ENCODE data around the gene PADI4.
A peak's percentile ranks its signal among the peaks of the same experiment; 100 is the strongest.

The PADI4 gene

DNA sequence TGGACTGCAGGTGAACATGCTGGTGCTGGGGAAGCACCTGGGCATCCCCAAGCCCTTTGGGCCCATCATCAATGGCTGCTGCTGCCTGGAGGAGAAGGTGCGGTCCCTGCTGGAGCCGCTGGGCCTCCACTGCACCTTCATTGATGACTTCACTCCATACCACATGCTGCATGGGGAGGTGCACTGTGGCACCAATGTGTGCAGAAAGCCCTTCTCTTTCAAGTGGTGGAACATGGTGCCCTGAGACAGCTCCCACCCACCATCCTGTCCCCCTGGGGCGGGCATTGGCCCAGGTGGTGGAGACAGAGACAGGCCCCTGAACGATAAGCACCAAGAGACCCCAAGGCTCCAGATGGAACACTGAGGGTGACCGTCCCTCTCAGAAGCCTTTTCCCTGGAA is 25.2 kb upstream of the PADI4 start:
- DNase-seq: no peak

DNA sequence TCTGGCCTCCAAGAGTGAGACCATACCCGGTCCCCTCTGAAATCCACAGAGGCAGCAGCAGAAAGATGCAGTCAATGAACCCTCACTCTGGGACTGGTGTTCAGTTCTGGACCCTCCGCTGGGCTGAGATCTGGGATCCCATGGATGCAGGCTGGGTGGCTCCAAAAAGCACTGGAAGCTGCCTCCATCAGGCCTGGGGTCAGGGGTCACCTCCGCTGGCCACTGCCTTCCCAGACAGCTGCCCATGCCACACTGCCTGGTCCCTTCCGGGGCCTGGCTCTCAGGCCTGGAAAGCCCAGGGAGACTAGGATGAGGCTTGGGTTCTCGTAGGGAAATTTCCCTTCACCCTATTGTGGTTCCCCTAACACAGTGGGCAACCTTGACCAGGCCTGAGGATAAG is 21.4 kb upstream of the PADI4 start:
- DNase-seq: no peak

DNA sequence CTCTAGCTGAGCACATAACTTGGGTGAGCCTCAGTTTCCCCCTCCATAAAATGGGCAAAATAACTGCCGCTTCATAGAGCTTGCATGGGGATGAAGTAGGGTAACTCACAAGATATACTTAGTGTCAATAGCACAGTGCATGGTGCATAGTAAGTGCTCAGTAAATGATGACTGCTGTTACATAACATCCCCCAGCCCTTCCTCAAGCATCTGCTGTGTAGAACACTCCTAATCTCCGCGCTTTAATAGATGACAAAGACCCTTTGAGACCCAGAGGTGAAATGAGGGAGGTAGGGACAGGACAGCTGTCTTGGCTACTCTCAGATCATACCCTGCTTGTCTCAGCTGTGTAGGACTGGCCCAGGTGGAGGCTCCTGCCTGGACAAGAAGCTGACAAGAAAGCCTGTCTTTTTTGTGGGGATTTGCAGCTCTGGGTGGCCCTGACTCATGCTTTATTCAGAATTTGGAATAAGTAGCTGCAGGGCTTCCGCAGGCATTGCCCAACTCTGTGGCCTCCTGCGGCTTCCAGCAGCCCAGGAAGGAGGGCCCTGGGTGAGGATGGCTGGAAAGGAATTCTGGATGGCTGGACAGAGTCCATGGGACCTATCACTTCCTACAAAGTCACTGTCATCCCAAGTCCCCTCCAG is 20.7 kb upstream of the PADI4 start:
- peak; percentile 60 to 73 (median 66) for DNase-seq

DNA sequence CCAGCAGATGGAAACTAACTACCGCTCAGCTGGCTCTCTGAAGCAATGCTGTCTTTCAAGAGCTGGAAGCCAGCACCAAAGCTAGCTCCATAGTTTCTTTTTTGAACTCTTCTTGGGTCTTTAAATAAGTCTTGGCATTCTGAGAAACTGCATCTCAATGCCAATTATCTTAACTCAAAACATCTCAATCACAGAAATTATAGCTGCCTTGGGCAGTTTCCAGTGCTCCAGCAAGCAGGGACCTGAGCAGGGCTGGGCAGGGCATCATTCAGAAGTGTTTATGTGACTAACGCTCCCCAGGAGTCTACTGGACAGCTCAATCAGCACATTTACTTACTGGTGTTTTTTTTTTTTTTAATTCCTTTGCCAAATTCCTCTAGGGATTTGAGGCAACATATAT is 18.3 kb upstream of the PADI4 start:
- DNase-seq: no peak

DNA sequence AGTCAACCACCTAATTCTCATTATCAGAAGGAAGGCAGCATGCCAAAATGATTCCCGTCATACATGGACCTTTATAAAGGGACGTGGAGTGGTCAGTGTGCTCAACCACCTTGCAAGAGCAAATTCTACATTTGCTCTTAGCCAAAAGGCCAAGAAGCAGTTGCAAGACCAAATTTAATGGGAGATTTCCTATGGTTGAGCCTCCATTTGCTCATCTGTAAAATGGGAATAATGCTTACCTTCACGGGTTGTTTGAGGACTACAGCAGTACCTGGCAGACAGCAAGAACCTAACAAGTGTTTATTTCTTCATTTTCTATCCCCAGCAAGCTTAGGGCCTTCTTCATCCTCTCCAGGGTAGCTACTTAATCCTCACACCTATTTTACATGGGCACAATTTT is 17.4 kb upstream of the PADI4 start:
- no peak for DNase-seq

DNA sequence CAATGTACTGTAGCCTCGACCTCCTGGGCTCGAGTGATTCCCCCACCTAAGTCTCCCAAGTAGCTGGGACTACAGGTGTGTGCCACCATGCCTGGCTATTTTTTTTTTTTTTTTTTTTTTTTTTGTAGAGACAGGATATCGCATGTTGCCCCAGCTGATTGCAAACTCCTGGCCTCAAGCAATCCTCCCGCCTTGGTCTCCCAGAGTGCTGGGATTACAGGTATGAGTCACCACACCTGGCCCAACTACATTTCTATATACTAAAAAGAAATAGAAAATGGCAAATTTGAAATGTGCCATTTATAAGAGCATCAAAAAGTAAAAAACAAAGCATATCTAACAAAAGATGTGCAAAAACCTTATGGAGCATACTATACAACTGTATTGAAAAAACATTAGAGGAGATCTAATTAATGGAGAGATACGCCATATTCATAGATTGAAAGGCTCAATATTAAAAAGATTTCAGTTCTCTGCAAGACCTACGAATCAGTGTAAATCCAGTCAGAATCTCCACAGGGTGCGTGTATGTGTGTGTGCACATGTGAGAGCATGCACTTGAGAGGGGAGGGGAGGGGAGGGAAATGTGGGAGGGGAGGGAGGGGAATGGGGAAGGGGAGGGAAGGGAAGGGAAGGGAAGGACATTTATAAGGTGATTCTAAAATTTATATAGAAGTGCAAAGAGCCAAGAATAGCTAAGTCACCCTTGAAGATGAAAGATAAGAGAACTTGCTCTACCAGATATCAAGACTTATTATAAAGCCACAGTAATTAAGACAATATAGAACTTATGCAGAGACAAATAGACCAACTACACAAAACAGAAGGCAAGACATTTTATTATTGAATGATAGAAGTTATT is 15.5 kb upstream of the PADI4 start:
- no peak for DNase-seq

DNA sequence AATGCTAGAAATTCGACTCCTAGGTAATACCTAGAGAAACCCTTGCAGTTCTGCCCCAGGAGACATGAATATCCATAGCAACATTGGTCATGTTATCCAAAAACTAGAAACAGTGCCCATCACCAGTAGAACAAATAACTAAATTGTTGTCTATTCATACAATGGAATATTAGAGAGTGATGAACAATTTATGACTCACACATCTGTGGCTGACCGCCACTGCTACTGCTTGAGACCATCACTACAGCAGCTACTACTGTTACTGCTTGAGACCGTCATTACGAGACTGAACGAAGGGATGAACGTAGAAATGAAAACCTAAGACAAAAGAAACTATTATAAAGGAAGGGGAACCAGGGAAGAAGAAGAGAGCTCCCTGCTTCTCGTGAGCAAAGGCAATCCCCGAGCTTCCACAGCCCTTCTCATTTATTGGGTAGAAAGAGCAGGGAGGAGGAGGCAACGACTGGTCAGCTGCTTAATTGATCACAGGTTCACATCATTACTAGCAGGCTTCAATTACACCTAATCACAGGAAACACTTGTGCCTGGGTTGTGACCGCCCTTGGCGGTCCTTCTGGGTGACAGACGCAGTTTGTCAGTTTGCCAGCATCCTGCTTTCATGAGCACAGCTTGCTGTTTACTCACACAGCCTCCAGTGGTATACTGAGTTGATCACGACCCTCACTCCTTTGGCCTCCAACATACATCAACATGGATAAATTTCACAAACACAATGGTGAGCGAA is 14.1 kb upstream of the PADI4 start:
- DNase-seq: no peak

DNA sequence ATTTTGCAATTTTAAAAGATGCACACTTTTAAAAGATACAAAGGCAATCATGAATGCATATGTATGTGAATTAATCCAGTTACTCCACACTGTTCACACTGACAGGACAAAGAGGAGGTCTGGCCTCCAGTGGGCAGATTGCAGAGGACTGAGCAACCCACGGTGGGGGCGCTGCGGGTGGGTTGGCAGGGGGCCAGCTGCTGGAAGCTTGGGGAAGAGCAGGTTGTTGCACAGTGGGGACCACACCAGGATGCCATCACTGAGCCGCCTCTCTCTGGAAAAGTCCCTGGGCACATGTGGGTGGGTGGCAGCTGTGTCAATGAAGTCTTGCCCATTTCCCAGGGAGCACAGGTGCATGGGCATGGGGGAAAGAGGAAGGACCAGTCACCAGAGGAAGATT is 12.7 kb upstream of the PADI4 start:
- peak in 1 of 3 donors; percentile 23 for DNase-seq

DNA sequence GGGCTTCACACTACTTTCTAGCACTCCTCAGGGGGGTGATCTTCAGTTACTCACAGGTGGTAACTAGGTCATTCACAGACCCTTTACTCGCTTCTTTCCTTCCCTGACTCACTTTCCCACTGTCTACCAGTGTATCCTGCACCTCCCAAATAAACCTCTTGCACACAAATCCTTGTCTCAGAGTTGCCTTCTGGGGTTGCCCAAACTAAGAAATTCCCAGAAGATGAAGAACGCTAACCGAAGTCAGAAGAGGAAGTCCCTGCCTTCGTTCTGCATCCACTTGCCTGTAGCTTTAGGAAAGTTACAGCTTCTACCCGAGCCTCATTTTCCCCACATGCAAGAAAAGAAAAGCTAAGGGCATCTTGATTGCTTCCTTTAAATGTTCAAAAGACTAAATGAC is 11.9 kb upstream of the PADI4 start:
- peak; percentile 29 to 55 (median 54) for DNase-seq

DNA sequence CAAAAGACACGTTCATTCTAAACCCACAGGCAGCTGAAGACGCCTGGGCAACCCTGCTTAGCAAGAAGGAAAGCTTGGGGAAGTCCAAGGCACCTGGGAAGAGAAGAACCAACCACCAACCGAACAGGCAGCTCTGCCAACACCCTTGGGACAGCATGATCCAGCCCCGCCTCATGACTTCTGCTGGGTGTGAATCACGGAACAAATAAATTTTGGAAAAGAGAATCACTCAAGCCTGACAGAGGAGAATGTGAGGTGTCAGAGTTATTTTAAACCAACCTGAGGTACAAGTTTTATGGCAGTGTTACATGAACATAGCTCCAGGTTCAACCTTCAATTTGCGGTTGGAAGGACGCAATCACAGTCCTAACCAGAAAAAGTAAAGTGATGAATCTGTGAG is 10.0 kb upstream of the PADI4 start:
- no peak for DNase-seq

DNA sequence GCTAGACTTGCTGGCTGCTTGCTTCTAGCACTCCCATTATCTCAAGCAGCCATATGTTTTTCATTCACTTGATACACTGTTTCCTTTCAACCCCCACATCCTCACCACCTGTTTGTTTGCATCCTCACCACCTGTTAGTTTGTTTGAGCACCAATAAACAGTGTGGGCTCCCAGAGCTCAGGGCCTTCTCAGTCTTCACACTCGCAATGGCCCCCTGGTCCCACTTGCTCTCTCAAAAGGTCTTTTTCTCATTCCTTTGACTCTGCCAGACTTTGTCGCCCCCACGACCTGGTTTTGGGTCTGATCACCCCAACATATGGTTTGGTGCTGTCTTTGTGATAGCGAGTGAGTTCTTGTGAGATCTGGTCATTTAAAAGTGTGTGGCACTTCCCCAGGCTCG is 6.2 kb upstream of the PADI4 start:
- DNase-seq: no peak

DNA sequence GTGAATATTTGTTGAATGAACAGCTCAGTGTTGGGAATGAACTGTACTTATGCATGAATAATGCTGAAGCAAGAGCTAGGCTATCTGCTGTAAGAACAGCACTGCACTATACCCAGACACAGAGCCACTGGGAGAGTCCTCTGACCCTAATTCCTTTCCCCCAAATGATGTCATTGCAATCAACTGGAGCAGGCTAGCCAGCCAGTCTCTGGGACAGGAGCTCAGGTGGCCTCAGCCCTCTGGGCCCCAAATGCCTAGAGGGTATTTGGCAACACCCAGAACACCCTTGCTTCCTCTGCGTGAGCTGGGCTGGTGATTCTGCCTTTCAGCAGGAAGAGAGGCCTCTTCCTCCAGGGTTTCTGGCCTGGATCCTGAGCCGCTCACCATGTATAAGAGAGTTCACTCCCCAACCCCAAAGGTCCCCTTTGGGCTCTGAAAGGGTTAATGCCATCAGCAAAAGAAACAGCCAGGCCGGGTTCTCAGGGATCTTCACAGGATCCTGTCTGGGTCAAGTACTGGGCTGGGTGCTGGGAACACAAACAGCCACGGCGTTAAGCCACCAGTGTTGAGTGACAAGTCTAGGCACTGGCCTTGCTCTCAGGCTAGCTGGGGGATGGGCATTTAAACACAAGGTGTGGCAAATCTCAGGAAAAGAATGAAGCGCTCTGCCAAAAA is 3.7 kb upstream of the PADI4 start:
- DNase-seq: peak in 2 of 3 donors; percentile 20 to 24

DNA sequence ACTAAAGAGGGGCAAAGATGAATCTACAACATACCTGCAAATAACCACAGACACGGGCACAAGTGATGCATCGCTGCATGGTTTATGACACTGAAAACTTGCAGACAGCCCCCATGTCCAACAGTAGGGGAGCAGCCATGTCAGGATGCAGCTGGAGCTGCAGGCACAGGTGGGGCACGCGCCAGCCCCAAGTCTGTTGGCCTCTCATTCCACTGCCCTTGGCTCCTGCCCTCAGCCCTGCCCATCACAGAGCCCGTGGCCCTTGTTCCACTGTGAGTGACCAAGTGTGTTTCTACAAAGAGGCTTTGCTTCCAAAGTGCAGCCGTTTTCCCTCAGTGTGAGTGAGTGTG is 3.2 kb upstream of the PADI4 start:
- no peak for DNase-seq

DNA sequence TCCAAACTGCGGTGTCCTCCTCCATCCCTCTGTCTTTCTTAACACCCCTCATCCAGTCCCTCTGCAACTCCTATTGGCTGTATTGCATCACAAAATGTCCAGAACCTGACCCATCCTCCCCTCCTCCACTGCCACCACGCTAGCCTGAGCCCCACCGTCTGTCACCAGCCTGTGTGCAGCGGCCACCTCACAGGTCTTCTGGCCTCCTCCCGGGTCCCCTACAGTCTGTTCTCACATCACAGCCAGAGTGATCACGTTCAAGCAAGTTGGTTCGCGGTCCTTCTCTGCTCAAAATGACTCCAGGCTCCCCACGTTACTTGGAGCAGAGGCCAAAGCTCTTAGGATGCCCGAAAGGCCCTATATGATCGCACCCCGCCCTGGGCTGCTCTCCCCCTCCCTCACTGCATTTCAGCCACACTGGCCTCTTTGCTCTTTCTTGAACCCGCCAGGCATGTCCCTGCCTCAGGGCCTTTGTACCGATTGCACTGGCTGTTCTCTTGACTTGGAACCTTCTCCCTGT is 2.4 kb upstream of the PADI4 start:
- DNase-seq: no peak

DNA sequence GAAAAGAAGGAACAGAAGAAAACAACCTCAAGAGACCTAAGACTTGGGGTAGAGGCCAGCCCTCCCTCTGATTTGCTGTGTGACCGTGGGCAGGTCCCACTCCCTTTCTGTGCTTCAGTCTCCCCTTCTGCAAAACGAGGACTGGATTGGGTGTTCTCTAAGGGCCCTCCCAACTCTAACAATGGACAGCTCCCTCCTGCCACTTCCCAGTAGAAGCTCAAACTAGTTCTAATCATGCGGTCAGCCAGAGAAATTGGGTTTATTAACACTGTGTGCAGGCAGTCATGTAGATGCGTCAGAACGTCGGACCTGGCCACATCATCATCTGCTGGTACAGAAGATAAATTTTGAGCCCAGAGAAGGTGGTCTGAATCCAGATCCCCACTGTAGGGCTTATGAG is 1.6 kb upstream of the PADI4 start:
- no peak for DNase-seq

DNA sequence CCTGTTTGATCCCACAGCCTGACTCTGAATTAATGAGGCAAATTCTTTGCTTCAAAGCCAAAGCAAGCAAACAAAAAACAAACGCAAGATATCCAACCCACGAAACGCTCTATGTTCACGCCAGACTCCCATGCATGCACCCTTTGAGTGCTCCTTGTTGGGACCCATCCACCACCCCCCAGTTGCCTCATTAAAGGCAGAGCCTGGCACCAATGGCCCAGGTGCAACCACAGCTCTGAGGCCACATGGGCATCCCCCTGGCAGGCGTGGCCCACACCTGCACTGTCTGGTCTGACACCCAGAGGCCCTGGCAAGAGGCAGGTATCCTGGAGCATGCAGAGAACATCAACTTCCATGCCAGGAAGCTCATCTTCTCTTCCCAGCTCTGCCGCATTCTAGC is 1.1 kb upstream of the PADI4 start:
- no peak for DNase-seq

DNA sequence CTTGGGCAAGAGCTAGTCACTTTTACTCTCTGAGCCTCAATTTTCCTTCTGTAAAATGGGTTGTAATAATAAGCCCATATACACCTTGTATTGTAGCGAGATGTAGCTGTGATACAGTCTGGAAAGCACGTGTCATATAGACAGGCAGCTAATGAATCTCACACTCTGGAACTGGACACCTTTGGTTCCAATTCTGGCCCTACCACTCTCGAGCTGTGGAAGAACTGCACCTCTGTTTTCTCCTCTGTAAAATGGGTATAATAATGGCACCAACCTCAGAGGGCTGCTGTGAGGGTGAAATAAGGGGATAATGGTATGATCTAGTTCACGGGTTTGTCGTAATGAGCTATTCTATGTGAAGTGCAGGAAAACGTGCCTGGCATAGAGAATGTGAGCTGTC is 668 bp upstream of the PADI4 start:
- DNase-seq: no peak

DNA sequence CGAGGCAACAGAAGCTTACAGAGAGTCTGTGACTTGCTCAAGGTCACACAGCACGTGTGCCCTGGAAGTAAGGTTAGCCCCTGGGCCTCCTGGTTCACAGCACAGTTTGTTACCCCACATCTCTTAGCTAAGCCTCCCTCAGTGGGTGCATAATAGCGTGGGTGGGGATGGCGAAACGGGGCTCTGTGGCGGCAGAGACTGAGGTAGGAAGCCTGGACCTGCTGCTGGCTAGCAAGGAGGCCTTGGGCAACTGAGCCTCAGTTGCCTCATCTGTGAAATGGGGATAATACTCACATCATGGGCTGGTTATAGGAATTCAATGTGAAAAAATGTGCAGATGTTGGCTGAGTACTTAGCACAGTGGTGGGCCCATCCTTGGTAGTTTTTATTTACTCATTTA is 596 bp downstream of the PADI4 start:
- DNase-seq: peak; percentile 63 to 77 (median 75)

DNA sequence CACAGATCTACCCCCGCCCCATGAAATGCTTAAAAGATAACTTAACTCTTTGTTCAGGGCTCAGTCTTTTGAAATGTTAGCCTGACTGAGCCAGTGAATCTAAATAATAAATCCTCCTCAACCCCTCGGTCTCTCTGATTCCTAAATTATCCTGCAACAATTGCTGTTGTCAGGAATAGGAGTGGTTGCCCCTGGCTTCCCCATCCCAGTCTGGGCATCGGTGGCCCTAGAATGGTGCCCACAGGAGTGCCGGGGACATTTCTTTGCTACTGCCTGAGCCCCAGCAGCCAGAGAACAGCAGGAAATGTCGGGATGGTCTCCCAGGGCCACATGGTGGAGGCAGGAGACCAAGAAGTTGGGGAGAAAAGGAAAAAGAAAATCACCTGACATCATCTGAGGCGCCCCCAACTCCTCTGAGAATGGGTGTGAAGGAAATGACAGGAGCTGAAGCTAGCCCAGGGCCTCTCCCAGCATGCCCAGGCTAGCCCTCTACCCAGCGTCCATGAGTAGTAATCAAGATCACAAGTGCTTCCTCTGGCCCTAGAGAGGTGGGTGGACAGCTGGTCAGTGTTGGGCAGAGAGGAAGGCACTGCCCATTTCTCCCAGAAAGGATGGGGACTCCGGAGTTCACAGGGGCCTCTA is 1.6 kb downstream of the PADI4 start:
- DNase-seq: no peak

DNA sequence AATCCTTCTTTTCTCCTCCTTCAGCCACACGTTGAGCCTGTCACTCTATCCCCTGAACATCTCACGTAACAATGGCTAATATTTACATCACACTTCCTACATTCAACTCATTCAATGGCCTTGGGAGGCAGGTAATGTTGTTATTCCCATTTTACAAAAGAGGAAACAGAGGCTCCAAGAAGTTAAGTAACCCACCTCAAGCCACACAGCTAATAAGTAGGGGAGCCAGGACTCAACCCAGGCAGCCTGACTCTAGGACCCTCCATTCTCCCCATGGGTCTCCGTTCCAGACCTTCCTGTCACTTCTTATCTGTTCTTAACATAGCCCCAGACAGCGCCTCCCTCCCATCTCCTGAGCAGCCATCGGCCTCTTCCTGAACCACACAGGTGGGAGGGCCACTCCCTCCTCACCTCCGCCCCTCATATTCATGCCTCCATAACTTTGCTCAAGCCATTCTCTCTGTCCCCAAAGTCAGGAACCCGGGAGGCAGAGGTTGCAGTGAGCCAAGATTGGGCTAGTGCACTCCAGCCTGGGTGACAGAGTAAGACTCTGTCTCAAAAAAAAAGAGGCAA is 2.2 kb downstream of the PADI4 start:
- no peak for DNase-seq

DNA sequence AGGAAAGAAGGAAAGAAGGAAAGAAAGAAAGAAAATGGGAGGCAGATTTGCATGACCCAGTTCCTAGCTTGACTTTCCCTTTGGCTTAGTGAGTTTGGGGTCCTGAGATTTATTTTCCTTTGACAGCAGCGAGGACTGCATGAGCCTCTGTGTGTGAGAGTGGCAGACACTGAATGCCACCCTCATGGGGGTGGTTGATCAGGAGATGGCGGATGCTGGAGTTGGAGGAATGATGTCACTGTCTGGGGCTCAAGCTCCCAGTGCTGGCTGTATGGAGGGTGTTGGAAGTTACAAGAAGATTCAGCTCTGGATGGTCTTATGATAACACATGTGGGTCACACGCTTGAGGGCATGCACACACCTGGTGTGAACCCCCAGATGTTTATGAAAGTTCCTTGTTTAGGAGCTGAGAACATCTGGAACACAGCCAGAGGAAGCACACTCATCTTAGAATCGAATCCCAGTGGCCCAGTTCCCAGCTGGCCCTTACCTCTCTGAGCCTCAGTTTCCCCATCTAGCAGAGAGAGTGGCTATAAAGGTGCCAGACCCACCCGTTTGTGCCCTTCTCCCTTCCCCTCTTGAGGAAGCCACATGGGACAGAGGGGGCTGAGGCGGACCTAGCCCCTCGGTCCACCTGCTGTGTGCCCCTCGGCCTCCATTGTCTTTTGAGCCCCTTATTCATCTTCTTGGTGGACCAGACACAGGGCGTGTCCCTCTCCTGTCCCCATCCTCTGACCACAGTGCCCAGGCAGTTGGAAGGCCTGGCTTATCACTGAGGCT is 5.7 kb downstream of the PADI4 start:
- DNase-seq: no peak

All from suppressor macrophage treated with lipopolysaccharide for 1 hour (primary cell).